ENCODE results near the gene DST. TPM values are rescaled to one million over a fixed set of nuclear protein-coding genes. Genes with fewer than 3 reads are reported as not detected.

The DST gene
- total RNA-seq, 1 donor, result 573 TPM

- no peaks in the 10 kb centered on the region for H3K9me3 ChIP-seq (ENCODE audit: low read depth, low read length)
- peaks cover 4% of the 10 kb centered on the region for H4K20me1 ChIP-seq (ENCODE audit: insufficient read depth, low read length)
- H3K36me3 ChIP-seq (ENCODE audit: insufficient read depth, low read length), result peaks cover 70% of the 10 kb centered on the region
- DNase-seq (ENCODE audit: insufficient read length, low spot score, missing footprints), result no peak
- no peak overlapping the region for H2AFZ ChIP-seq (ENCODE audit: low read length)
- H3K27me3 ChIP-seq (ENCODE audit: insufficient read depth, low read length), result no peaks in the 10 kb centered on the region
- H3K27ac ChIP-seq (ENCODE audit: low read depth, low read length), result peak overlapping the region; percentile 0
- no peaks in the 10 kb centered on the region for H3K4me1 ChIP-seq (ENCODE audit: insufficient read depth, low read length)
- no peak overlapping the region for H3K4me3 ChIP-seq (ENCODE audit: insufficient read depth, low read length)
- no peak overlapping the region for H3K4me2 ChIP-seq (ENCODE audit: insufficient read depth, low read length)
- H3K79me2 ChIP-seq (ENCODE audit: insufficient read depth, low read length), result peaks cover 5% of the 10 kb centered on the region
- TF ChIP-seq CTCF (IDR thresholded peaks at IDR 0.05; ENCODE audit: extremely low read depth, low read depth, low read length), result no peak
Measured at GRCh38 chr6:56573624-56574023, 69.1 kb downstream of the DST start.

- Histone ChIP-seq H3K4me2 (ENCODE audit: insufficient read depth, low read length) (no peak overlapping the region), H2AFZ (ENCODE audit: low read length) (no peak overlapping the region), H4K20me1 (ENCODE audit: insufficient read depth, low read length) (peaks cover 4% of the 10 kb centered on the region), H3K4me3 (ENCODE audit: insufficient read depth, low read length) (no peak overlapping the region), H3K27me3 (ENCODE audit: insufficient read depth, low read length) (no peaks in the 10 kb centered on the region), H3K79me2 (ENCODE audit: insufficient read depth, low read length) (peaks cover 5% of the 10 kb centered on the region), H3K4me1 (ENCODE audit: insufficient read depth, low read length) (no peaks in the 10 kb centered on the region), H3K9me3 (ENCODE audit: low read depth, low read length) (no peaks in the 10 kb centered on the region), H3K27ac (ENCODE audit: low read depth, low read length) (peak overlapping the region; percentile 0), H3K36me3 (ENCODE audit: insufficient read depth, low read length) (peaks cover 70% of the 10 kb centered on the region)
- DNase-seq (ENCODE audit: insufficient read length, low spot score, missing footprints), result no peak
- TF ChIP-seq CTCF (IDR thresholded peaks at IDR 0.05; ENCODE audit: extremely low read depth, low read depth, low read length), result no peak
Measured at GRCh38 chr6:56572788-56573471, 69.8 kb downstream of the DST start.

GRCh38 chr6:56571605-56572004 lies 71.1 kb downstream of the DST start:
- Histone ChIP-seq H2AFZ (ENCODE audit: low read length) (no peak overlapping the region), H3K4me1 (ENCODE audit: insufficient read depth, low read length) (no peaks in the 10 kb centered on the region), H3K4me3 (ENCODE audit: insufficient read depth, low read length) (no peak overlapping the region), H3K27ac (ENCODE audit: low read depth, low read length) (no peak overlapping the region), H3K27me3 (ENCODE audit: insufficient read depth, low read length) (no peaks in the 10 kb centered on the region), H3K4me2 (ENCODE audit: insufficient read depth, low read length) (no peak overlapping the region), H4K20me1 (ENCODE audit: insufficient read depth, low read length) (peaks cover 4% of the 10 kb centered on the region), H3K9me3 (ENCODE audit: low read depth, low read length) (no peaks in the 10 kb centered on the region), H3K79me2 (ENCODE audit: insufficient read depth, low read length) (peaks cover 5% of the 10 kb centered on the region), H3K36me3 (ENCODE audit: insufficient read depth, low read length) (peaks cover 67% of the 10 kb centered on the region)
- no peak for DNase-seq (ENCODE audit: insufficient read length, low spot score, missing footprints)
- TF ChIP-seq CTCF (IDR thresholded peaks at IDR 0.05; ENCODE audit: extremely low read depth, low read depth, low read length), result no peak

- H3K4me1 ChIP-seq (ENCODE audit: insufficient read depth, low read length), result no peaks in the 10 kb centered on the region
- no peak overlapping the region for H3K4me2 ChIP-seq (ENCODE audit: insufficient read depth, low read length)
- H3K4me3 ChIP-seq (ENCODE audit: insufficient read depth, low read length), result no peak overlapping the region
- no peaks in the 10 kb centered on the region for H3K9me3 ChIP-seq (ENCODE audit: low read depth, low read length)
- H3K27ac ChIP-seq (ENCODE audit: low read depth, low read length), result no peak overlapping the region
- no peak overlapping the region for H2AFZ ChIP-seq (ENCODE audit: low read length)
- peaks cover 4% of the 10 kb centered on the region for H4K20me1 ChIP-seq (ENCODE audit: insufficient read depth, low read length)
- peaks cover 5% of the 10 kb centered on the region for H3K79me2 ChIP-seq (ENCODE audit: insufficient read depth, low read length)
- H3K27me3 ChIP-seq (ENCODE audit: insufficient read depth, low read length), result no peaks in the 10 kb centered on the region
- DNase-seq (ENCODE audit: insufficient read length, low spot score, missing footprints), result no peak
- H3K36me3 ChIP-seq (ENCODE audit: insufficient read depth, low read length), result peaks cover 70% of the 10 kb centered on the region
- TF ChIP-seq CTCF (IDR thresholded peaks at IDR 0.05; ENCODE audit: extremely low read depth, low read depth, low read length), result peak; percentile 56
Measured at GRCh38 chr6:56570413-56571359, 72.0 kb downstream of the DST start.
